DMS53 (cell line): Measurements from ENCODE around the gene ADNP2.

Source experiments
- DNase-seq: peaks from one replicate; lab custom pipeline; 2025; lab: John Stamatoyannopoulos, UW

Gene ADNP2

GRCh38 chr18:80105369-80106167 is 3.5 kb upstream of the ADNP2 start:
- no peak for DNase-seq

GRCh38 chr18:80106482-80107051 is 2.5 kb upstream of the ADNP2 start:
- no peak for DNase-seq

GRCh38 chr18:80107426-80107825 is 1.6 kb upstream of the ADNP2 start:
- DNase-seq: no peak

GRCh38 chr18:80108121-80108536 is 933 bp upstream of the ADNP2 start:
- DNase-seq: no peak

- peak; percentile 77 for DNase-seq
These were observed 615 bp downstream of the ADNP2 start for GRCh38 chr18:80109676-80110078.

- DNase-seq: no peak
These were observed 3.7 kb downstream of the ADNP2 start for GRCh38 chr18:80112624-80113248.

- no peak for DNase-seq
These were observed 6.0 kb downstream of the ADNP2 start for GRCh38 chr18:80115035-80115434.

GRCh38 chr18:80119111-80119510 is 10.0 kb downstream of the ADNP2 start:
- DNase-seq: no peak

- no peak for DNase-seq
These were observed 11.9 kb downstream of the ADNP2 start for GRCh38 chr18:80120932-80121331.

- no peak for DNase-seq
These were observed 15.1 kb downstream of the ADNP2 start for GRCh38 chr18:80124131-80124530.

- DNase-seq: no peak
These were observed 17.7 kb downstream of the ADNP2 start for GRCh38 chr18:80126797-80127196.

GRCh38 chr18:80127635-80128034 is 18.6 kb downstream of the ADNP2 start:
- no peak for DNase-seq

- no peak for DNase-seq
These were observed 20.8 kb downstream of the ADNP2 start for GRCh38 chr18:80129672-80130367.

GRCh38 chr18:80130555-80130954 is 21.5 kb downstream of the ADNP2 start:
- DNase-seq: no peak

- no peak for DNase-seq
These were observed 23.2 kb downstream of the ADNP2 start for GRCh38 chr18:80132180-80132812.

GRCh38 chr18:80133124-80133523 is 24.1 kb downstream of the ADNP2 start:
- no peak for DNase-seq

GRCh38 chr18:80135136-80135535 is 26.1 kb downstream of the ADNP2 start:
- no peak for DNase-seq

- DNase-seq: no peak
These were observed 27.6 kb downstream of the ADNP2 start for GRCh38 chr18:80136679-80137078.

GRCh38 chr18:80137137-80137536 is 28.1 kb downstream of the ADNP2 start:
- DNase-seq: no peak

GRCh38 chr18:80137976-80138375 is 28.9 kb downstream of the ADNP2 start:
- DNase-seq: no peak

- no peak for DNase-seq
These were observed 31.5 kb downstream of the ADNP2 start for GRCh38 chr18:80140455-80140985.

GRCh38 chr18:80143881-80144280 is 34.8 kb downstream of the ADNP2 start:
- no peak for DNase-seq
